IPS-18c (cell line): Measurements from ENCODE around the gene FNDC3B.

Source experiments
- H3K4me3 ChIP-seq: 2 replicates; pipeline ENCODE4 v1.7.0; 2013; ENCODE audit warnings: low read depth, mild to moderate bottlenecking, low read length, moderate library complexity; ENCODE audit not compliant: insufficient read depth
- H3K9me3 ChIP-seq: one replicate; pipeline ENCODE4 v1.6.1; 2013; ENCODE audit warnings: mild to moderate bottlenecking, low read length, moderate library complexity; ENCODE audit not compliant: control insufficient read depth, insufficient read depth

The FNDC3B gene

GRCh38 chr3:172096881-172097420, 57.6 kb downstream of the FNDC3B start:
- Histone ChIP-seq H3K9me3 (peaks cover 2% of the 10 kb centered on the region), H3K4me3 (no peak overlapping the region)

GRCh38 chr3:172097585-172097984, 58.2 kb downstream of the FNDC3B start:
- H3K4me3 ChIP-seq: no peak overlapping the region

GRCh38 chr3:172098698-172099494, 59.5 kb downstream of the FNDC3B start:
- no peak overlapping the region for H3K4me3 ChIP-seq

More at GRCh38 chr3:172097585-172097984, 58.2 kb downstream of the FNDC3B start:
- H3K9me3 ChIP-seq: peaks cover 2% of the 10 kb centered on the region

GRCh38 chr3:172099495-172099808, 60.1 kb downstream of the FNDC3B start:
- Histone ChIP-seq H3K9me3 (peaks cover 2% of the 10 kb centered on the region), H3K4me3 (no peak overlapping the region)

More at GRCh38 chr3:172098698-172099494, 59.5 kb downstream of the FNDC3B start:
- peaks cover 2% of the 10 kb centered on the region for H3K9me3 ChIP-seq

- peaks cover 2% of the 10 kb centered on the region for H3K9me3 ChIP-seq
- H3K4me3 ChIP-seq: no peak overlapping the region
Observed at GRCh38 chr3:172100482-172100881, 61.1 kb downstream of the FNDC3B start.

GRCh38 chr3:172101107-172101506, 61.7 kb downstream of the FNDC3B start:
- Histone ChIP-seq H3K4me3 (no peak overlapping the region), H3K9me3 (peaks cover 2% of the 10 kb centered on the region)

GRCh38 chr3:172102123-172102882, 62.9 kb downstream of the FNDC3B start:
- no peak overlapping the region for H3K4me3 ChIP-seq
- no peaks in the 10 kb centered on the region for H3K9me3 ChIP-seq

GRCh38 chr3:172102883-172103310, 63.5 kb downstream of the FNDC3B start:
- no peak overlapping the region for H3K4me3 ChIP-seq
- no peaks in the 10 kb centered on the region for H3K9me3 ChIP-seq

- H3K4me3 ChIP-seq: no peak overlapping the region
Observed at GRCh38 chr3:172103724-172104123, 64.3 kb downstream of the FNDC3B start.

GRCh38 chr3:172104471-172105072, 65.2 kb downstream of the FNDC3B start:
- Histone ChIP-seq H3K4me3 (no peak overlapping the region), H3K9me3 (no peaks in the 10 kb centered on the region)

More at GRCh38 chr3:172103724-172104123, 64.3 kb downstream of the FNDC3B start:
- no peaks in the 10 kb centered on the region for H3K9me3 ChIP-seq

GRCh38 chr3:172106037-172106954, 66.9 kb downstream of the FNDC3B start:
- H3K4me3 ChIP-seq: no peak overlapping the region
- no peaks in the 10 kb centered on the region for H3K9me3 ChIP-seq

GRCh38 chr3:172106989-172107388, 67.6 kb downstream of the FNDC3B start:
- Histone ChIP-seq H3K4me3 (no peak overlapping the region), H3K9me3 (no peaks in the 10 kb centered on the region)

GRCh38 chr3:172107403-172107802, 68.0 kb downstream of the FNDC3B start:
- H3K4me3 ChIP-seq: no peak overlapping the region
- no peaks in the 10 kb centered on the region for H3K9me3 ChIP-seq

- no peak overlapping the region for H3K4me3 ChIP-seq
- H3K9me3 ChIP-seq: no peaks in the 10 kb centered on the region
Observed at GRCh38 chr3:172110127-172110779, 70.9 kb downstream of the FNDC3B start.

- no peaks in the 10 kb centered on the region for H3K9me3 ChIP-seq
- H3K4me3 ChIP-seq: no peak overlapping the region
Observed at GRCh38 chr3:172111163-172111562, 71.8 kb downstream of the FNDC3B start.

- no peaks in the 10 kb centered on the region for H3K9me3 ChIP-seq
- no peak overlapping the region for H3K4me3 ChIP-seq
Observed at GRCh38 chr3:172112078-172112733, 72.8 kb downstream of the FNDC3B start.
